Prostate gland (tissue), 2 donors: ENCODE results near the gene HTR4.

Source experiments
- CTCF ChIP-seq, 4 experiments: fragments of 200-600 bp in 2 of 4; fragments of 450-650 bp in 2 of 4; sonication (generic) in 2 of 4; IDR thresholded peaks; 1 replicate in 3 of 4; 2 replicates in 1 of 4; pipeline ENCODE4 v1.5.1; 2016 to 2019; ENCODE audit warnings: antibody characterized with exemption in 4 of 4, mild to moderate bottlenecking in 2 of 4, moderate library complexity in 2 of 4
- POLR2A ChIP-seq: fragments of 450-650 bp; IDR thresholded peaks from one replicate; pipeline ENCODE4 v1.6.1; 2016; ENCODE audit warnings: antibody characterized with exemption, mild to moderate bottlenecking

- TF ChIP-seq CTCF (IDR thresholded peaks at IDR 0.05) = peak; percentile 41 to 88 (median 84)
- TF ChIP-seq POLR2A = no peak
Measured at GRCh38 chr5:148443998-148444397, 210.3 kb downstream of the HTR4 start.
